Liver (tissue), 3 donors: ENCODE data around the gene PANK1.

Source experiments
- FOXA1 ChIP-seq: IDR thresholded peaks from 2 replicates; pipeline ENCODE4 v1.6.1; 2016; ENCODE audit warnings: antibody characterized with exemption
- GABPA ChIP-seq, 2 donors: IDR thresholded peaks in 1 of 2; conservative IDR thresholded peaks in 1 of 2; 2 replicates each; pipeline ENCODE4 v1.6.1; 2016; ENCODE audit warnings: antibody characterized with exemption in 2 of 2, mild to moderate bottlenecking in 1 of 2, moderate library complexity in 1 of 2
- JUND ChIP-seq, 2 donors: IDR thresholded peaks; 2 replicates each; pipeline ENCODE4 v1.6.1; 2016; ENCODE audit warnings: antibody characterized with exemption in 2 of 2
- RAD21 ChIP-seq, 2 donors: IDR thresholded peaks; 2 replicates each; pipeline ENCODE4 v1.6.1; 2016; ENCODE audit warnings: antibody characterized with exemption in 2 of 2, mild to moderate bottlenecking in 2 of 2
- RXRA ChIP-seq, 2 donors: IDR thresholded peaks; 2 replicates each; pipeline ENCODE4 v1.6.1; 2017 to 2018; ENCODE audit warnings: antibody characterized with exemption in 2 of 2, mild to moderate bottlenecking in 1 of 2
- SP1 ChIP-seq: IDR thresholded peaks from 2 replicates; pipeline ENCODE4 v1.6.1; 2018; ENCODE audit warnings: antibody characterized with exemption, mild to moderate bottlenecking
- TAF1 ChIP-seq: conservative IDR thresholded peaks from 2 replicates; pipeline ENCODE4 v1.6.1; 2016; ENCODE audit warnings: antibody characterized with exemption, mild to moderate bottlenecking
- YY1 ChIP-seq: IDR thresholded peaks from 2 replicates; pipeline ENCODE4 v1.6.1; 2016; ENCODE audit warnings: antibody characterized with exemption, mild to moderate bottlenecking
- TF ChIP-seq, protein P1 (sequence below): fragments of 150-350 bp; IDR thresholded peaks from 2 replicates; pipeline ENCODE4 v1.5.1; 2017; ENCODE audit warnings: improper control_type of control experiment, low read depth, low read length; ENCODE audit not compliant: missing input control
- TF ChIP-seq, protein P2 (sequence below): IDR thresholded peaks from 2 replicates; pipeline ENCODE4 v1.6.1; 2016; ENCODE audit warnings: antibody characterized with exemption
- TF ChIP-seq, protein P3 (sequence below): IDR thresholded peaks from 2 replicates; pipeline ENCODE4 v1.6.1; 2016; ENCODE audit warnings: antibody characterized with exemption, mild to moderate bottlenecking
- TF ChIP-seq, protein P4 (sequence below): IDR thresholded peaks from 2 replicates; pipeline ENCODE4 v1.6.1; 2016; ENCODE audit warnings: antibody characterized with exemption
- TF ChIP-seq, protein P5 (sequence below): IDR thresholded peaks from 2 replicates; pipeline ENCODE4 v1.6.1; 2016; ENCODE audit warnings: antibody characterized with exemption
- donor health status: healthy.
- donor health status: healthy.

DNA sequence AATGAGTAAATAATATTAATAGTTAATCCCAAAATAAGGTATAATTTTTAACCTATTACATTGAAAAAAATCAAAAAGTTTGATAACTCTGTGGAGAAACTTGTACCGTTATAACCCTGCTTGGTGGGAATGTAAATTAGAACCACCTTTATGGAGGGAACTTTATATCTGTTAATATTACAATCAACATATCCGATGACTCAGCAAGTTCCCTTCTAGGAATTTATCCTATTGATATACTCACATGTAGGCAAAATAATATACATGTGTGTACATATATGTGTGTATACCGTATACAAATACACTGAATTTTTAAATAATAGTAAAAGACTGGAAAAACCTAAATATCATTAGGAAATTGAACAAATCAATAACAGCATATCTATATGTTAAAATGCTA is 54.7 kb downstream of the PANK1 start:
- TF ChIP-seq, protein P1, sequence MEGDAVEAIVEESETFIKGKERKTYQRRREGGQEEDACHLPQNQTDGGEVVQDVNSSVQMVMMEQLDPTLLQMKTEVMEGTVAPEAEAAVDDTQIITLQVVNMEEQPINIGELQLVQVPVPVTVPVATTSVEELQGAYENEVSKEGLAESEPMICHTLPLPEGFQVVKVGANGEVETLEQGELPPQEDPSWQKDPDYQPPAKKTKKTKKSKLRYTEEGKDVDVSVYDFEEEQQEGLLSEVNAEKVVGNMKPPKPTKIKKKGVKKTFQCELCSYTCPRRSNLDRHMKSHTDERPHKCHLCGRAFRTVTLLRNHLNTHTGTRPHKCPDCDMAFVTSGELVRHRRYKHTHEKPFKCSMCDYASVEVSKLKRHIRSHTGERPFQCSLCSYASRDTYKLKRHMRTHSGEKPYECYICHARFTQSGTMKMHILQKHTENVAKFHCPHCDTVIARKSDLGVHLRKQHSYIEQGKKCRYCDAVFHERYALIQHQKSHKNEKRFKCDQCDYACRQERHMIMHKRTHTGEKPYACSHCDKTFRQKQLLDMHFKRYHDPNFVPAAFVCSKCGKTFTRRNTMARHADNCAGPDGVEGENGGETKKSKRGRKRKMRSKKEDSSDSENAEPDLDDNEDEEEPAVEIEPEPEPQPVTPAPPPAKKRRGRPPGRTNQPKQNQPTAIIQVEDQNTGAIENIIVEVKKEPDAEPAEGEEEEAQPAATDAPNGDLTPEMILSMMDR = no peak
- TF ChIP-seq, protein P2, sequence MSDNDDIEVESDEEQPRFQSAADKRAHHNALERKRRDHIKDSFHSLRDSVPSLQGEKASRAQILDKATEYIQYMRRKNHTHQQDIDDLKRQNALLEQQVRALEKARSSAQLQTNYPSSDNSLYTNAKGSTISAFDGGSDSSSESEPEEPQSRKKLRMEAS = no peak
- TF ChIP-seq TAF1 = no peak
- TF ChIP-seq GABPA (IDR thresholded peaks at IDR 0.05 in 1 of 2, conservative IDR thresholded peaks at IDR 0.05 in 1 of 2) = no peak
- no peak for TF ChIP-seq JUND (IDR thresholded peaks at IDR 0.05)
- no peak for TF ChIP-seq SP1
- TF ChIP-seq YY1 = no peak
- TF ChIP-seq, protein P3, sequence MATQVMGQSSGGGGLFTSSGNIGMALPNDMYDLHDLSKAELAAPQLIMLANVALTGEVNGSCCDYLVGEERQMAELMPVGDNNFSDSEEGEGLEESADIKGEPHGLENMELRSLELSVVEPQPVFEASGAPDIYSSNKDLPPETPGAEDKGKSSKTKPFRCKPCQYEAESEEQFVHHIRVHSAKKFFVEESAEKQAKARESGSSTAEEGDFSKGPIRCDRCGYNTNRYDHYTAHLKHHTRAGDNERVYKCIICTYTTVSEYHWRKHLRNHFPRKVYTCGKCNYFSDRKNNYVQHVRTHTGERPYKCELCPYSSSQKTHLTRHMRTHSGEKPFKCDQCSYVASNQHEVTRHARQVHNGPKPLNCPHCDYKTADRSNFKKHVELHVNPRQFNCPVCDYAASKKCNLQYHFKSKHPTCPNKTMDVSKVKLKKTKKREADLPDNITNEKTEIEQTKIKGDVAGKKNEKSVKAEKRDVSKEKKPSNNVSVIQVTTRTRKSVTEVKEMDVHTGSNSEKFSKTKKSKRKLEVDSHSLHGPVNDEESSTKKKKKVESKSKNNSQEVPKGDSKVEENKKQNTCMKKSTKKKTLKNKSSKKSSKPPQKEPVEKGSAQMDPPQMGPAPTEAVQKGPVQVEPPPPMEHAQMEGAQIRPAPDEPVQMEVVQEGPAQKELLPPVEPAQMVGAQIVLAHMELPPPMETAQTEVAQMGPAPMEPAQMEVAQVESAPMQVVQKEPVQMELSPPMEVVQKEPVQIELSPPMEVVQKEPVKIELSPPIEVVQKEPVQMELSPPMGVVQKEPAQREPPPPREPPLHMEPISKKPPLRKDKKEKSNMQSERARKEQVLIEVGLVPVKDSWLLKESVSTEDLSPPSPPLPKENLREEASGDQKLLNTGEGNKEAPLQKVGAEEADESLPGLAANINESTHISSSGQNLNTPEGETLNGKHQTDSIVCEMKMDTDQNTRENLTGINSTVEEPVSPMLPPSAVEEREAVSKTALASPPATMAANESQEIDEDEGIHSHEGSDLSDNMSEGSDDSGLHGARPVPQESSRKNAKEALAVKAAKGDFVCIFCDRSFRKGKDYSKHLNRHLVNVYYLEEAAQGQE = no peak
- no peak for TF ChIP-seq RAD21 (IDR thresholded peaks at IDR 0.05)
- TF ChIP-seq, protein P4, sequence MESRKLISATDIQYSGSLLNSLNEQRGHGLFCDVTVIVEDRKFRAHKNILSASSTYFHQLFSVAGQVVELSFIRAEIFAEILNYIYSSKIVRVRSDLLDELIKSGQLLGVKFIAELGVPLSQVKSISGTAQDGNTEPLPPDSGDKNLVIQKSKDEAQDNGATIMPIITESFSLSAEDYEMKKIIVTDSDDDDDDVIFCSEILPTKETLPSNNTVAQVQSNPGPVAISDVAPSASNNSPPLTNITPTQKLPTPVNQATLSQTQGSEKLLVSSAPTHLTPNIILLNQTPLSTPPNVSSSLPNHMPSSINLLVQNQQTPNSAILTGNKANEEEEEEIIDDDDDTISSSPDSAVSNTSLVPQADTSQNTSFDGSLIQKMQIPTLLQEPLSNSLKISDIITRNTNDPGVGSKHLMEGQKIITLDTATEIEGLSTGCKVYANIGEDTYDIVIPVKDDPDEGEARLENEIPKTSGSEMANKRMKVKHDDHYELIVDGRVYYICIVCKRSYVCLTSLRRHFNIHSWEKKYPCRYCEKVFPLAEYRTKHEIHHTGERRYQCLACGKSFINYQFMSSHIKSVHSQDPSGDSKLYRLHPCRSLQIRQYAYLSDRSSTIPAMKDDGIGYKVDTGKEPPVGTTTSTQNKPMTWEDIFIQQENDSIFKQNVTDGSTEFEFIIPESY = no peak
- no peak for TF ChIP-seq FOXA1
- TF ChIP-seq, protein P5, sequence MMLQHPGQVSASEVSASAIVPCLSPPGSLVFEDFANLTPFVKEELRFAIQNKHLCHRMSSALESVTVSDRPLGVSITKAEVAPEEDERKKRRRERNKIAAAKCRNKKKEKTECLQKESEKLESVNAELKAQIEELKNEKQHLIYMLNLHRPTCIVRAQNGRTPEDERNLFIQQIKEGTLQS = no peak
- no peak for TF ChIP-seq RXRA (IDR thresholded peaks at IDR 0.05)
